Ramos (cell line): ENCODE measurements around the gene ABCB6.

ENCODE experiments used
- in situ Hi-C: fragments of 300-500 bp; cut with MboI; formaldehyde crosslinking; loops from one replicate; pipeline ENCODE4 v1.14.3; 2022; ENCODE audit warnings: low sequenced_read_pairs; ENCODE audit not compliant: unreplicated experiment

Gene ABCB6

GRCh38 chr2:219174146-219174545 lies 44.6 kb downstream of the ABCB6 start:
- in situ Hi-C loops, result loop anchor here (5.0 kb wide), 1 partner anchor 33 kb away; the partner anchor contains the start of gene ZFAND2B

GRCh38 chr2:219173176-219173575 lies 45.6 kb downstream of the ABCB6 start:
- in situ Hi-C loops, result loop anchor here (5.0 kb wide), 1 partner anchor 34 kb away; the partner anchor contains the start of gene ZFAND2B

GRCh38 chr2:219172231-219173154 lies 46.3 kb downstream of the ABCB6 start:
- in situ Hi-C loops, result loop anchor here (5.0 kb wide), 1 partner anchor 35 kb away; the partner anchor contains the start of gene ZFAND2B

GRCh38 chr2:219171231-219171651 lies 47.5 kb downstream of the ABCB6 start:
- in situ Hi-C loops, result loop anchor here (5.0 kb wide), 1 partner anchor 36 kb away; the partner anchor contains the start of gene ZFAND2B

GRCh38 chr2:219169930-219170654 lies 48.7 kb downstream of the ABCB6 start, which contains the start of gene SLC23A3:
Gene SLC23A3, minus strand, starts transcription at chr2:219170029. Its CDS starts 45 bp downstream, at chr2:219169984.
- in situ Hi-C loops, result loop anchor here (5.0 kb wide), 1 partner anchor 37 kb away; the partner anchor contains the start of gene ZFAND2B

GRCh38 chr2:219168932-219169331 lies 49.8 kb downstream of the ABCB6 start:
- in situ Hi-C loops, result no loop called here

- in situ Hi-C loops, result no loop called here
These were observed 50.2 kb downstream of the ABCB6 start for GRCh38 chr2:219168526-219168925.

- in situ Hi-C loops, result no loop called here
These were observed 50.8 kb downstream of the ABCB6 start for GRCh38 chr2:219167997-219168396.

GRCh38 chr2:219165058-219165911 lies 53.5 kb downstream of the ABCB6 start:
- in situ Hi-C loops, result no loop called here

GRCh38 chr2:219163156-219163555 lies 55.6 kb downstream of the ABCB6 start:
- in situ Hi-C loops, result loop anchor here (5.0 kb wide), 1 partner anchor 134 kb away; no protein-coding TSS in a partner anchor

- in situ Hi-C loops, result loop anchor here (5.0 kb wide), 1 partner anchor 136 kb away; no protein-coding TSS in a partner anchor
These were observed 57.7 kb downstream of the ABCB6 start for GRCh38 chr2:219161097-219161496.

- in situ Hi-C loops, result loop anchor here (5.0 kb wide), 1 partner anchor 137 kb away; no protein-coding TSS in a partner anchor
These were observed 58.4 kb downstream of the ABCB6 start, which contains the start of gene NHEJ1 for GRCh38 chr2:219160186-219161017. Gene NHEJ1, minus strand, starts transcription at chr2:219160815. Its CDS starts 2,453 bp downstream, at chr2:219158362.
